HG02623 (cell line): ENCODE results near the gene RNPEPL1.

Experiments
- ATAC-seq: cut with Tn5 transposase; IDR thresholded peaks from one replicate; pipeline ENCODE4 v1.9.1; 2021; ENCODE audit warnings: moderate library complexity; ENCODE audit not compliant: unreplicated experiment

The RNPEPL1 gene

DNA sequence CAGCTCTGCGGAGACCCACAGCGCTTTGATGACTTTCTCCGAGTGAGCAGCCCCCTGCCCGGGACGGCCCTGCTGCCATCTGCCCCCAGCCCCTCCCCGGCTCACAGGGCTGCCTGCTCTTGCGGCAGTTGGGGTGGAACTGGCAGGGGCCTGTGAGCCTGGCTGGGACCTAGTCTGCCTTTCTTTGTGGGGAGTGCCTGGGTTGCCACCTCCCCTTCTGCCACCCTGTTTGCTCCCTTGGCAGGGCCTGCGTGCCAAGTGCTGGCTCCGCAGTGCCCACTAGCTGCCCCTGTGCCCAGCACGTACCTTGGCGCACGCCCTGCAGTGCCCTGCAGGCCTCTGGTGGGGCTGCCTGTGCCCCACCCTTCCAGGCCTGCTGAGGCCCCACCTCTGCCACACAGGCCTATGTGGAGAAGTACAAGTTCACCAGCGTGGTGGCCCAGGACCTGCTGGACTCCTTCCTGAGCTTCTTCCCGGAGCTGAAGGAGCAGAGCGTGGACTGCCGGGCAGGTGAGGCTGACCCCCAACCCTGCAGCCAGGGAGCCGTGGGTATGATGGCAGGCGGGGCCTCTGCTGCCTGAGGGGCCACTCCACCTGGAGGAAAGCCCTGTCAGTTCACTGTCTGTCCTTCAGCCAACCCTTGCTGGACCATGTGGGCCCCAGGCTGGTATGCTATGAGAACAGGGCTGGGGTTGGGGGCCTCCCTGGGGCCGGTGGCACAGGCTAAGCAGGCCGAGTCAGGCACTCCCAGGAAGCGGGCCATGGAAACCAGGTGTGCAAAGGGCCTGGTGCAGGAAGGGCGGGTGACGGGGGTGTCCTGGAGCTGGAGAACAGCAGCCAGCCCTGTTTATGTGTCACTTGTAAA lies 7.0 kb downstream of the RNPEPL1 start:
- ATAC-seq = no peak

DNA sequence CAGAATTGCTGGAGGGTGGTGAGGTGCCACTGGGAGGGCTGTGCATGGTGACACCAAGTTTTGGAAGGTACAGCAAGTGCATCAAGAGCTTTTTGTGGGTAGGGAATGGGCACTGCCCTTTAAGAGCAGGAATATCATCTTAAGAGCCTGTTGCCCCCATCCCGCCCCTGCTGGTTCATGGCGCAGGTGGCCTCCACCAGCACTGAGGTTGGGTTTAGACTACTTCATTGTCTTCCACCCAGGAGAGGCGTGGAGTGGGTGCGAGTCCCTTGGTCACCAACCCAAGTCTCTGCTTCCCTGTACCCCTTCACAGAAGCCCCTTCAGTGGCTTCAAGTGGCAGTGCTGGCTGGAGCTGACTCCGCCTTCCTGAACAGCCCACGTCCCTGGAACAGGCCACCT lies 7.8 kb downstream of the RNPEPL1 start:
- ATAC-seq = no peak

GRCh38 chr2:240576436-240577205 lies 8.3 kb downstream of the RNPEPL1 start:
- no peak for ATAC-seq

DNA sequence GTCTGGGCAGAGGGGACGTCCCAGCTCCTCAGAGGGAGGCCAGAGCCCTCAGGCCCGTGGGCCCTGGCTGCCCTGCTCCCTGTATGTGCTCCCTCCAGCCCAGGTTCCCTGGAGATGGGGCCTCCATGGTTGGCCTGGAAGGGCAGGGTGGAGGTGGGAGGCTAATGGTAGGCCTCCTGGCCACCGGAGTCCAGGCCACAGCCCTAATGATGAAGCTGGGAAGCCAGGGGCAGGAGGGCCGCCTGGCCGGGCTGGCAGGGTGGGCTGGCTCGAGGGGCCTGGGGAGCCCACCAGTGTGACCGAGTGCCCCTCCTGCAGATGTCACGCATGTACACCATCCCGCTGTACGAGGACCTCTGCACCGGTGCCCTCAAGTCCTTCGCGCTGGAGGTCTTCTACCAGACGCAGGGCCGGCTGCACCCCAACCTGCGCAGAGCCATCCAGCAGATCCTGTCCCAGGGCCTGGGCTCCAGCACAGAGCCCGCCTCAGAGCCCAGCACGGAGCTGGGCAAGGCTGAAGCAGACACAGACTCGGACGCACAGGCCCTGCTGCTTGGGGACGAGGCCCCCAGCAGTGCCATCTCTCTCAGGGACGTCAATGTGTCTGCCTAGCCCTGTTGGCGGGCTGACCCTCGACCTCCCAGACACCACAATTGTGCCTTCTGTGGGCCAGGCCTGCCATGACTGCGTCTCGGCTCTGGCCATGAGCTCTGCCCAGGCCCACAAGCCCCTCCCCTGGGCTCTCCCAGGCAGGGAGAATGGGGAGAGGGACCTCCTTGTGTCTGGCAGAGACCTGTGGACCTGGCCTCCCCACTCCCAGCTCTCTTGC lies 9.2 kb downstream of the RNPEPL1 start:
- no peak for ATAC-seq

DNA sequence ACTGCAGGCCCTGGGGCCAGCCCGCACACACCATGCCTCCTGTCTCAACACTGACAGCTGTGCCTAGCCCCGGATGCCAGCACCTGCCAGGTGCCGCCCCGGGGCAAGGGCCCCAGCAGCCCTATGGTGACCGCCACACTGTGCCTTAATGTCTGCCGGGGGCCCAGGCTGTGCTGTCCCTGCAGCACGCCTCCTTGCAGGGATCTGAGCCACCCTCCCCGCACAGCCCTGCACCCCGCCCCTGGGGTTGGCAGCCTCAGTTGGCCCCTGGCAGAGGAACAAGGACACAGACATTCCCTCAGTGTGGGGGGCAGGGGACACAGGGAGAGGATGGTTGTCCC lies 9.8 kb downstream of the RNPEPL1 start:
- no peak for ATAC-seq

- no peak for ATAC-seq
These were observed 10.2 kb downstream of the RNPEPL1 start for GRCh38 chr2:240578488-240578887.

- no peak for ATAC-seq
These were observed 10.9 kb downstream of the RNPEPL1 start for GRCh38 chr2:240579071-240579762.

- ATAC-seq = no peak
These were observed 11.7 kb downstream of the RNPEPL1 start for GRCh38 chr2:240579771-240580614.

GRCh38 chr2:240581811-240582210 lies 13.5 kb downstream of the RNPEPL1 start:
- ATAC-seq = no peak

DNA sequence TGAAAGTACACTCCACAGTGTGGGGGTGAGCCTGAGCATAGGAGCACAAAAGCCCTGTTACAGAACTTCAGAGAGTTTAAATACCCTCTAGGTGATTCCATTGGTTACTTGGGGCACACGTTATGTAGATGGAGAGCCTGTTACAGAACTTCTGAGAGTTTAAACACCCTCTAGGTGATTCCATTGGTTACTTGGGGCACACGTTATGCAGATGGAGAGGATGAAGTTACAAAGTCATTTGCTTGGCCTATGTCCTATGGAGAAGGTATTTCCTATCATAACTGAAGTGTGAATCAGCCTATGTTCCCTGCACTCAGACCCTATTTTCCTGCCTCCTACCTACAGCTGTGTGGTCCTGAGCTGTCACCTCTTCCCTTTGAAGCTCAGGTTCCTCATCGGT lies 14.5 kb downstream of the RNPEPL1 start:
- ATAC-seq = no peak

DNA sequence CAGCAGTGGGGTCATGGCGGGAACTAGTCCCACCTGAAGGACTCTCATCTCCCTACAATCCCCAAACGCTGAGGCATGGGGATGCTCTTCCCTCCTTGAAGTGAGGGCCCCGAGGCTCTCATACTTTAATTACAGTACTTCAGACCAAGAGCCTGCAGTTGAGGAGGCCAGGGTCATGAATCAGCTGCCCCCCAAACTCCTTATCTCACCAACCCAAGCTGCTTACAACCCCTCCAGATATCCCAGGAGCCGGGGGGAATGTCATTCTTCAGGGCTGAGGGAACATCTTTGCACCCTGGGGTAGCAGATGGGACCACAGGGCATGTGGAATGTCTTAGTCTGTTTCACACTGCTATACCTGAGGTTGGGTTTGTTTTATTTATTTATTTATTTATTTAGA lies 15.5 kb downstream of the RNPEPL1 start:
- ATAC-seq = no peak

DNA sequence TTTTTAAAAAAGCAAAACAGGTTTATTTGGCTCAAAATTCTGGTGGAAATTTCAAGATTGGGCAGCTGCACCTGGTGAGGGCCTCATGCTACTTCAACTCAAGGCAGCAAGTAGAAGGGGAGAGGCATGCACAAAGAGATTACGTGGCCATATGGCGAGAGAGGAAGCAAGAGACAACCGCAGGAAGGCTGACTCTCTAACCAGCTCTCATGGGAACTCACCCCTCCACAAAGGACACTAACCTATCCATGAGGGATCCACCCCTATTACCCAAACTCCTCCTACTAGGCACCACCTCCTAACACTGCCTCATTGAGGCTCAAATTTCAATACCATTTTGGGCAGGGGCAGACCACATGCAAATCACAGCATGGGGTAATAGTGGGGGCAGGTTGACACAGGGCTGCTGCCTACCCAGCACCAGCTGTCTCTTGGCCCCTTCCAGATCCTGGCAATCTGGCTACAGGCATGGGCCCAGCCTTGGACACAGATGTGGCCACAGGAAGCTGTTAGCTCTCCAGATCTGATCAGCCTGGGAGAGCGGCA lies 16.3 kb downstream of the RNPEPL1 start:
- peak; percentile 50 for ATAC-seq

- peak; percentile 20 for ATAC-seq
These were observed 16.8 kb downstream of the RNPEPL1 start for GRCh38 chr2:240585101-240585500.

GRCh38 chr2:240585681-240586197 lies 17.5 kb downstream of the RNPEPL1 start:
- no peak for ATAC-seq

DNA sequence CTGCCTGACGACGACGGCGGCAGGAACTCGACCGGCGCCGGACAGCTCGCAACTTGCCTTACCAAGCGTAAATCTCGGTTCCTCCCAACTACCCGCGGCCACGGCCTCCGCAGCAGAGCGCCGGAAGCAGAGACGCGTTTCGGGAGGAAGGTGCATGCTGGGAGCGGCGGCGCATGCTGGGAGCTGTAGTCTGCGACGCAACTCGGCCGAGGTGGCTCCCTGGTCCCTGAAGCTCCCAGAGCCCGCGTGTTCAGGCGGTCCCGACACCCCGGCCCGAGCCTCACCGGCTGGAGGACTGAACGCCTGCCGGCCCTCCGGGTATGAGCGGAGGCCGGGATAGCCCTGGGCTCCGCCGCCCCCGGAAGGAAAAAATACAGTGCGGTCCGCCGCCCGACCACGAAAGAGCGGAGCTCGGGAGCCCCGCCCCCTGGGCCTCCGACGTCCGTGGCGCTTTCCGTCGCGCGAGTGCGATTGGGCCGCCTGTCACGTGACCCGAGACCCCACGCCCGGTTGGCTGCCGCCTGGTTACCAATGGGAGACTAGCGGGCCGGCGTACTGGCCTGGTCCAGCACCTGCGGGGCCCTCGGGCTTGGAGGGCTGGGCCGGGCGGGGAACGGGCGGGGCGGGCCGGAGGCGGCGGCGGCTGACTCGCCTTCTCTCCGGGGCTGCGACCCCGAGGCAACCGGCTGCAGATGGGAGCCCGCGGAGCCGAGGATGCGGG lies 18.1 kb downstream of the RNPEPL1 start, which contains the start of gene CAPN10:
TSS of gene CAPN10 (plus strand) at position 537 of the 721 bp plus-strand sequence. CDS start at position 715, 178 bp downstream.
- ATAC-seq = peak; percentile 50

GRCh38 chr2:240586919-240587800 lies 18.9 kb downstream of the RNPEPL1 start:
- no peak for ATAC-seq

DNA sequence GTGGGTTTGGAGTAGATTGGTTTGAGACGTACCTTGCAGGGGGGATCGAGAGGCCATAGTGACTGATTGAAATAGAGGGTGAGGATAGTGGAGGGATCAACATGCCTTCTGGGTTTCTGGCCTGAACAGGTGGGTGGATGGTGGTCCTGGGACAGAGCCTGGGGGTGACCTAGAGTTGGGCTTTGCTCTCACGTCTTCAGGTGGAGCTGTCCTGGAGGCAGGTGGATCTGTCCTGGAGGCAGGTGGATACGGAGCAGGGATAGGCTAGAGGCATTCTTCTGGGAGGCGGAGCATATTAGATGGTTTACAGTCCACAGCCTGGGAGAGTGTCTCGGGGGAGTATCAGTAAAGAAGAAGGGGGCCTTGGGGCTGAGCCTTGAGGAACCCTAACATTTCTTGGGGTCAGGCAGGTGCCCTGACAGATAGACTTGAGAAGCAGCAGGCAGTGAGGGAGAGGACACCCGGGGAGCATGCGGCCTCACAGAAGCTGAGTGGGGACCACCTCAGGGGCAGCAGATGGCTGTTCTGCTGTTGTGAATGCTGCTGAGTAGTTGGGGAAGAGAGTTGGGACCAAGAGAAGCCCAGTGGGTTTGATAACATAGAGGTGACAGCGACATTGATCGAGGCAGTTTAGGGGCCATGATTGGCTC lies 19.8 kb downstream of the RNPEPL1 start:
- no peak for ATAC-seq
